GM12874 (cell line): ENCODE data around the gene UTS2.

Source experiments
- TF ChIP-seq, protein P1 (sequence below): IDR thresholded peaks from 2 replicates; pipeline ENCODE4 v1.5.1; 2011; ENCODE audit warnings: low read depth, mild to moderate bottlenecking, control low read depth, low read length, moderate library complexity; ENCODE audit not compliant: insufficient read depth

UTS2 gene

DNA sequence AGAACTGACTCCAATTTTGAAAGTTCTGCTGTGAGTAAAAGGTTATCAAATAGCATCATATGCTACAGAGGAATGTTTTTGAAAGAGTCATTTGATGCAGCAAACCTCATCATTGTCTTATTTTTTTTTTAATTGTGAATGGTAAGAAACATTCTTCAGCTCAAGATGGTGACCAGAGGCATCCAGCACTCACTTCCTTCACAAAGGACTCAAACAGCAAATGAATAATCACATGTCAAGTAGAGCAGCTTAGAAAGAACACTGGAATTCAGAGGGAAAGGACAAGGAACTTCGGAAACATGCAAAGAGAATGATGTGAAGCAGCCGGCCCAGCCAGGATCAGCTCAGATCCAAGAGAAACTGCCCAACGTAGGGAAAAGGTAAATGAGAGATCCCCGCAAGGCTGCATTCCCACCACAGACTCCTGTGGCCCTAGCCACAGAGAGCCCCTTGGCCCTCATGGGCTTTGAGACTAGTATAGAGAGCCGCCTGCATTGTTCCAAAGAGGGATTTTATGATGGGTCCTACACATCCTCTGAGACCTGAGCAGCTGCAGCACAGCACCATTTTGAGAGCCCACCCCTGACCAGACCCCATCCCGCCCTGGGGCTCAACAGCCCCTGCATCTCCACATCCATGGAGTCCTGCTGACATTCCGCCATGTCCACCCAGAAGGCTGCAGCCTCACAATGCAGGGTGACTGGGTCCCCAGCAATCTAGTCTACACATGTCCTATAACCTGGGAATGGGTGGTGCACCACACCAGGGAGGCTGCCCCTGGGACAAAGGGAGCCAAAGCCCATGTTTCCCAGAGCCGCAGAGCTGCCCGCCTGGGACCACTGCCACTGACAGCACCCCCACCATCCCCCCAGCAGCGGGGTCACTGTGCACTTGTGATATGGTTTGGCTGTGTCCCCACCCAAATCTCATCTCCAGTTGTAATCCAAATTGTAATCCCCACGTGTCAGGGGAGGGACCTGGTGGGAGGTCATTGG lies 21.2 kb upstream of the UTS2 start:
- TF ChIP-seq, protein P1, sequence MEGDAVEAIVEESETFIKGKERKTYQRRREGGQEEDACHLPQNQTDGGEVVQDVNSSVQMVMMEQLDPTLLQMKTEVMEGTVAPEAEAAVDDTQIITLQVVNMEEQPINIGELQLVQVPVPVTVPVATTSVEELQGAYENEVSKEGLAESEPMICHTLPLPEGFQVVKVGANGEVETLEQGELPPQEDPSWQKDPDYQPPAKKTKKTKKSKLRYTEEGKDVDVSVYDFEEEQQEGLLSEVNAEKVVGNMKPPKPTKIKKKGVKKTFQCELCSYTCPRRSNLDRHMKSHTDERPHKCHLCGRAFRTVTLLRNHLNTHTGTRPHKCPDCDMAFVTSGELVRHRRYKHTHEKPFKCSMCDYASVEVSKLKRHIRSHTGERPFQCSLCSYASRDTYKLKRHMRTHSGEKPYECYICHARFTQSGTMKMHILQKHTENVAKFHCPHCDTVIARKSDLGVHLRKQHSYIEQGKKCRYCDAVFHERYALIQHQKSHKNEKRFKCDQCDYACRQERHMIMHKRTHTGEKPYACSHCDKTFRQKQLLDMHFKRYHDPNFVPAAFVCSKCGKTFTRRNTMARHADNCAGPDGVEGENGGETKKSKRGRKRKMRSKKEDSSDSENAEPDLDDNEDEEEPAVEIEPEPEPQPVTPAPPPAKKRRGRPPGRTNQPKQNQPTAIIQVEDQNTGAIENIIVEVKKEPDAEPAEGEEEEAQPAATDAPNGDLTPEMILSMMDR, result no peak

DNA sequence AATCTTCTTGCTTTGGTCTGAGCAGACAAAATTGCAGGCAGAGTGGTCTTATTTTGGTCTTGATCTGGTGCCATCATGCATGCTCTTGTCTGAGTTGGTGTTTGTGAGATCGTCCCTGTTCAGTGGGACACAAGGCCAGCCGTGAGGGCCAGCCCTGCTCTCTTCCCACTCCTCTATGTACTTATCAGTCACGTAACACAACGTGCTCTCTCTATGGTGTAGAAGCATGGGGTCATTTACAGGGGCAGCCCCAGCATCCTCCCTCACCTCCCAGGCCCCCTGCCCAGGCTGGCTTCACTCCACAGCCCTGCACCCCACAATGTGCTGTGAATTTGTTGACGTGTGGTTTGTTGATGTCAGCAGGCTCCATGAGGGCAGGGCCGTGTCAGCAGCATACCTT lies 18.3 kb upstream of the UTS2 start:
- TF ChIP-seq, protein P1, result no peak

DNA sequence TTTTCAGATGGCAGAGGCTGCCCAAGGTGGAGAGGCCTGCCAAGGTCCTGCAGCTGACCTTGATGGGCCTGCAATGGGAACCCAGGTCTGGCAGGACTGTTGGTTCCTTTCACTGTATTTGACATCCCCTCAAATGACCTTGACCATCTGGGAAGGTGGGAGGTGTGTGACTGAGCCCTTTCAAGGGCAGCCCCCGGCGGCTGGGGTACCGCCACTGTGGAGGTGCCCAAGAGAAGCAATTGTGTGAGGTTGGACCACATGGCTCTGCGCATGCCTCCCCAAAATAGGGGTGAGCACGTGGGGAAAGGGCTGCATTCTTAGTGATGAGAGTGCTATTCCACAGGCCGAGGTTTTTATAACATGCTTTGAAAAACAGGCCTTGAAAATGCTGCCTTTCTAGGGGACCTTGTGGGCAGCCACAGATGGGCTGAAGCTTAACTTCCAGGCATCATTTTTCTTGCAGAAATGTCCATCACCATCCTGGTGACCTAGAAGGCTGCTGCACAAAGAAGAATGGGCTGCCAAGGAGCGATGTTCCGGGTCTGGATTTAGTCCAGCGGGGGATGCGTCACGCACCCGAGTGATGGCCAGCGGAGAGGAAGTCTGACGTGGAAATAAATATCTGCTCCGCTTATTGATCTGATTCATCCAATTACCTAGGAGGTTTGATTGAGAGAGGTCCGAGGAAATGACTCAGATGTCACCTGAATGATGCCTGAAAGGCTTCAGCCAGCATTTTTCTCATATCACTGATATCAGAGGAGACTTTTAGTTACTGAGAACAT lies 16.5 kb upstream of the UTS2 start:
- TF ChIP-seq, protein P1, result no peak

DNA sequence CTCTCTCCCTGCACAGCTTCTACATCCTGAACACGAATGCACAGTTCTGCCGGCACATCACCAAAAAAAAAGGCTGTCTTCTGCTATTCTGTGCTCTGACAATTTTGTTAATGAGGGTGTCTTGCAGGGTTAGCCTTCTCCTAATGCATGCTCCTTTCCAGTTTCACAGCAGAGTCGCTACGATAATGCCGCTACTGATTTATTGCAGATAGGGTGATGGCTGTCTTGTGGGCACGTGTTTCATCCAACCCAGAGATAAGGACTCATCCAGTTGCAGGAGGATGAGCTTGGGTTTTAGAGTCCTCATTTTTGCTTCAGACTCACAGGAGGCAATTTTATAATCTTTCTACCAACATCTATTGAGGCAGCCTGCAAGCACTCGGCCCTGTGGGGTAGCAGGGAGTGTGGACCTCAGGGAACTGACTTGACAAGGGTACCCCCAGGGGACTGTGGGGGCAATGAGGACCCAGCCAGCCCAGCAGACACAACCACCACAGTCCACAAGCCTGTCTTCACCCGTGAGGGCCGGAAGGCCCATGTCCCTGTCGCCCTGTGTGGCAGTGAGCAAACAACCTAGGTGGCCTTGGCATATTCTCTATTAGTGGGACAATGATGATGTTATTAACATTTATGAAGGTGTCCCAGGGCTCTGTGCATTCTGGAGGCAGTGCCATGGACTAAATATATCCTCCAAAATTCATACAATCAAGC lies 15.4 kb upstream of the UTS2 start:
- TF ChIP-seq, protein P1, result no peak

DNA sequence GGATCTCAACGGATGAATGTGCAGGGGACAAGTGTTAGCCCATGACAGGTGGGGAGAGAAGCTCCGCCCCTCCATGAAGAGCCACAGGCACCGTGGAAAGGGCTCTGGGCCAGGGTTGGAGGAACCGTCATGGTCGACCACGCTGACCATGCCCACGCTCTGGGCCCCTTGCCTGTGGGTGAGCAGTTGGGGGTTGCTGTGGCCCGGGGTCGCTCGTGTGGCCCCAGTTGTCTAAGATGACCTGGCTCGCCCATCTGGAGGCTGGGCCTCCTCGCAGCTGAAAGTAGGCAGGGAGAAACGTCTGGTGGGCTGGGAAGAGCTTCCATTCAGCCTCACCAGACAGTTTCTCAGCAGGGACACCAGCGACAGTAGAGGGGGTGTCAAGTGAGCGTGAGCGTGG lies 13.1 kb upstream of the UTS2 start:
- TF ChIP-seq, protein P1, result no peak

DNA sequence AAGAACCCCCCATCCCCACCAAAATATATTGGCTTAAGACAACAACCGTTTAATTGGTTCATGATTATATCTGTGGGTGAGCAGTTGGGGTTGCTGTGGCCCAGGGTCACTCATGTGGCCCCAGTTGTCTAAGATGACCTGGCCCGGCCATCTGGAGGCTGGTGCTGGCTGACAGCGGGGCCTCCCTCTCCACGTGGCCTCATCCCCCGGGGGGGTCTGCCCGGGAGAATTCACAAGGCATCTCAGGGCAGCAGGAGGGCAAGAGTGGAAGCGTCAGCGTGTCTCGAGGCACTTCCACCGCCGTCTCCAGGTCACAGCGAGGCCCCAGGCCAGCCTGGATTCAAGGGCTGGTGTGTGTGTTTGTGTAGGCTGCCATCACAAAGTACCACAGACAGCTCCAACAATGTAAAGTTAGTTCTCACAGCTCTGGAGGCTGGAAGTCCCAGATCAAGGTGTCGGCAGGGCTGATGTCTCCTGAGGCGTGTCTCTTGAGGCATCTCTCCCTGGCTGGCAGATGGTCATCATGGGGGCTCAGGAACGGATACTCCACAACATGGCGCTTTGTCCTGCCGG lies 11.0 kb upstream of the UTS2 start:
- TF ChIP-seq, protein P1, result no peak
